MM.1S (cell line): ENCODE measurements around the gene FALEC.

ENCODE experiments used
- DNase-seq: peaks from one replicate; pipeline ENCODE4 v3.0.0-alpha.2; 2015
- H2AFZ ChIP-seq: fragments of 300-600 bp; sonication (generic); 2 replicates; pipeline ENCODE4 v1.6.0; 2016; ENCODE audit warnings: antibody characterized with exemption, low read length
- H3F3A ChIP-seq: fragments of 300-600 bp; sonication (generic); 2 replicates; pipeline ENCODE4 v1.6.1; 2016; ENCODE audit warnings: mild to moderate bottlenecking, antibody characterized with exemption, low read length, moderate library complexity, mixed read lengths; ENCODE audit not compliant: insufficient read depth
- H3K27ac ChIP-seq: fragments of 300-600 bp; sonication (generic); 2 replicates; pipeline ENCODE4 v1.5.1; 2016; ENCODE audit warnings: mild to moderate bottlenecking, low read length
- H3K27me3 ChIP-seq: fragments of 300-600 bp; sonication (generic); replicated peaks from 2 replicates; pipeline ENCODE4 v1.6.0; 2016; ENCODE audit warnings: low read length; ENCODE audit not compliant: insufficient read depth
- H3K36me3 ChIP-seq: fragments of 300-600 bp; sonication (generic); replicated peaks from 2 replicates; pipeline ENCODE4 v1.6.1; 2016; ENCODE audit warnings: mild to moderate bottlenecking, low read length, mixed read lengths; ENCODE audit not compliant: insufficient read depth
- H3K4me1 ChIP-seq: fragments of 300-600 bp; sonication (generic); 2 replicates; pipeline ENCODE4 v1.6.1; 2016; ENCODE audit warnings: low read length, mixed read lengths
- H3K4me2 ChIP-seq: fragments of 300-600 bp; sonication (generic); 2 replicates; pipeline ENCODE4 v1.6.0; 2016; ENCODE audit warnings: low read depth, low read length
- H3K4me3 ChIP-seq: fragments of 300-600 bp; sonication (generic); 2 replicates; pipeline ENCODE4 v1.5.1; 2016; ENCODE audit warnings: low read length, mixed read lengths
- H3K79me2 ChIP-seq: fragments of 300-600 bp; sonication (generic); 2 replicates; pipeline ENCODE4 v1.6.1; 2016; ENCODE audit warnings: mixed run types, low read length, mixed read lengths
- H3K9ac ChIP-seq: fragments of 300-600 bp; sonication (generic); 2 replicates; pipeline ENCODE4 v1.6.1; 2016; ENCODE audit warnings: low read length, mixed read lengths
- H3K9me2 ChIP-seq: fragments of 300-600 bp; sonication (generic); replicated peaks from 2 replicates; pipeline ENCODE4 v1.6.1; 2016; ENCODE audit warnings: mild to moderate bottlenecking, low read length, mixed read lengths; ENCODE audit not compliant: insufficient read depth
- H3K9me3 ChIP-seq: fragments of 300-600 bp; sonication (generic); replicated peaks from 2 replicates; pipeline ENCODE4 v1.6.1; 2016; ENCODE audit warnings: mild to moderate bottlenecking, low read length, mixed read lengths; ENCODE audit not compliant: insufficient read depth
- H4K20me1 ChIP-seq: fragments of 300-600 bp; sonication (generic); 2 replicates; pipeline ENCODE4 v1.6.1; 2016; ENCODE audit warnings: mild to moderate bottlenecking, low read length, moderate library complexity, mixed read lengths; ENCODE audit not compliant: insufficient read depth
- CTCF ChIP-seq: fragments of 300-600 bp; sonication (generic); IDR thresholded peaks from 2 replicates; pipeline ENCODE4 v1.5.1; 2016; ENCODE audit warnings: antibody characterized with exemption, low read length, mixed read lengths
- EZH2 ChIP-seq: fragments of 300-600 bp; sonication (generic); optimal IDR thresholded peaks from 2 replicates; pipeline ENCODE3; 2017; ENCODE audit warnings: low read depth, mild to moderate bottlenecking, antibody characterized with exemption, low read length, mixed read lengths
- EZH2phosphoT487 ChIP-seq: fragments of 300-600 bp; sonication (generic); IDR thresholded peaks from 2 replicates; pipeline ENCODE4 v1.6.1; 2018; ENCODE audit warnings: antibody characterized with exemption, low read length

Gene FALEC

DNA sequence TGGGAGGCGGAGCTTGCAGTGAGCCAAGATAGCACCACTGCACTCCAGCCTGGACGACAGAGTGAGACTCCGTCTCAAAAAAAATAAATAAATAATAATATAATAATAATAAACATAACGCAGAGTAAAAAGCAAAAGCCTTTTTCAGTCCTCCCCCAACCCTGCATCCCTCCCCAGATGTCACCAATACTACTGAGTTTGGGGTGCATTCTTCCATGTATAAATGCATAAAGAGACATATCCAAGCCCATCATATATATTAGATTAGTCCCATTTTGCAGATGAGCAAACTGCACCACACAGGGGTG is 32.7 kb downstream of the FALEC start:
- no peaks in the 10 kb centered on the region for H3K79me2 ChIP-seq
- peak overlapping the region; percentile 22; the same call in 1 of the 2 replicates for H3K9ac ChIP-seq
- no peaks in the 10 kb centered on the region for H3K36me3 ChIP-seq
- H3K4me2 ChIP-seq, result peak overlapping the region; percentile 90
- 0 out of 2 replicates have a peak, but pooled peaks cover 2% of the 10 kb centered on the region for H3K4me1 ChIP-seq
- H3K27me3 ChIP-seq, result peaks cover 29% of the 10 kb centered on the region
- no peaks in the 10 kb centered on the region for H3F3A ChIP-seq
- H3K9me3 ChIP-seq, result no peaks in the 10 kb centered on the region
- no peak for TF ChIP-seq CTCF
- TF ChIP-seq EZH2phosphoT487, result no peak
- TF ChIP-seq EZH2, result no peak
- no peaks in the 10 kb centered on the region for H3K9me2 ChIP-seq
- no peak for DNase-seq
- H3K4me3 ChIP-seq, result peak overlapping the region; percentile 58
- H2AFZ ChIP-seq, result peak overlapping the region; percentile 74
- no peak overlapping the region for H3K27ac ChIP-seq
- no peaks in the 10 kb centered on the region for H4K20me1 ChIP-seq

GRCh38 chr1:150548632-150549495 is 33.3 kb downstream of the FALEC start, which contains the start of gene ADAMTSL4:
ADAMTSL4 (plus strand) TSS chr1:150549408; CDS start chr1:150552289, 2,881 bp downstream.
- Histone ChIP-seq H3K36me3 (no peaks in the 10 kb centered on the region), H3K4me3 (peak within 1 kb of the TSS; percentile 58), H2AFZ (peak within 1 kb of the TSS; percentile 74), H3K27ac (no peak within 1 kb of the TSS), H3K9ac (peak within 1 kb of the TSS; percentile 22; the same call in 1 of the 2 replicates), H3K27me3 (peaks cover 32% of the 10 kb centered on the region), H3K4me2 (peak within 1 kb of the TSS; percentile 90), H3K9me2 (no peaks in the 10 kb centered on the region), H3K79me2 (no peaks in the 10 kb centered on the region), H3K4me1 (0 out of 2 replicates have a peak, but pooled peaks cover 2% of the 10 kb centered on the region), H3K9me3 (no peaks in the 10 kb centered on the region), H3F3A (no peaks in the 10 kb centered on the region), H4K20me1 (no peaks in the 10 kb centered on the region)
- DNase-seq, result peak; percentile 59
- TF ChIP-seq EZH2phosphoT487 (no peak), CTCF (peak; percentile 30), EZH2 (no peak)

GRCh38 chr1:150549496-150550221 is 34.1 kb downstream of the FALEC start:
- Histone ChIP-seq H4K20me1 (no peaks in the 10 kb centered on the region), H3K27ac (no peak overlapping the region), H3K9me3 (no peaks in the 10 kb centered on the region), H3K9ac (no peak overlapping the region), H2AFZ (no peak overlapping the region), H3K36me3 (no peaks in the 10 kb centered on the region), H3K4me2 (peak overlapping the region; percentile 50; the same call in 1 of the 2 replicates), H3K27me3 (peaks cover 32% of the 10 kb centered on the region), H3K4me3 (0 out of 2 replicates have a peak overlapping the region, but pooled peaks have one; percentile 10), H3K9me2 (no peaks in the 10 kb centered on the region), H3K79me2 (no peaks in the 10 kb centered on the region), H3F3A (no peaks in the 10 kb centered on the region), H3K4me1 (0 out of 2 replicates have a peak, but pooled peaks cover 2% of the 10 kb centered on the region)
- TF ChIP-seq CTCF, result no peak
- TF ChIP-seq EZH2phosphoT487, result no peak
- no peak for TF ChIP-seq EZH2
- peak; percentile 5 for DNase-seq
